Neutrophil (primary cell): Measurements from ENCODE around the gene LDHB.

Source experiments
- H3K27ac ChIP-seq: fragments of 200-600 bp; sonication (generic); 2 replicates; pipeline ENCODE4 v1.5.1; 2016; ENCODE audit warnings: mild to moderate bottlenecking, moderate library complexity
- H3K27me3 ChIP-seq: fragments of 200-600 bp; sonication (generic); 2 replicates; pipeline ENCODE4 v1.6.0; 2016; ENCODE audit warnings: mild to moderate bottlenecking
- H3K36me3 ChIP-seq: fragments of 200-600 bp; sonication (generic); 2 replicates; pipeline ENCODE4 v1.5.1; 2017
- H3K4me1 ChIP-seq, 2 experiments: fragments of 200-600 bp in 1 of 2; sonication (generic) in 1 of 2; 1 replicate in 1 of 2; 2 replicates in 1 of 2; pipeline versions ENCODE4 v1.5.1 to v1.6.1; 2013 to 2016; ENCODE audit warnings: low read depth in 1 of 2, low read length in 1 of 2, mild to moderate bottlenecking in 1 of 2, moderate library complexity in 1 of 2; ENCODE audit not compliant: control insufficient read depth in 1 of 2, insufficient read depth in 1 of 2
- H3K4me3 ChIP-seq, 2 experiments: fragments of 200-600 bp in 1 of 2; sonication (generic) in 1 of 2; 1 replicate in 1 of 2; 2 replicates in 1 of 2; pipeline ENCODE4 v1.5.1; 2013 to 2016; ENCODE audit warnings: low read depth in 1 of 2, low read length in 1 of 2, mild to moderate bottlenecking in 1 of 2, moderate library complexity in 1 of 2
- H3K9me3 ChIP-seq: fragments of 200-600 bp; sonication (generic); 2 replicates; pipeline ENCODE4 v1.5.1; 2016
- CTCF ChIP-seq: fragments of 200-600 bp; sonication (generic); IDR thresholded peaks from 2 replicates; pipeline ENCODE4 v1.5.1; 2016; ENCODE audit warnings: antibody characterized with exemption

The LDHB gene

GRCh38 chr12:21657326-21658077 is at the start of gene LDHB:
LDHB (minus strand) TSS chr12:21657842; CDS start chr12:21654671, 3,171 bp downstream.
- Histone ChIP-seq H3K9me3 (no peaks in the 10 kb centered on the region), H3K27me3 (peaks cover 29% of the 10 kb centered on the region), H3K27ac (no peak within 1 kb of the TSS), H3K36me3 (no peaks in the 10 kb centered on the region), H3K4me1 (peaks cover 13 to 27% of the 10 kb centered on the region in 2 experiments), H3K4me3 (peak within 1 kb of the TSS; percentile 56 to 60)
- no peak for TF ChIP-seq CTCF

GRCh38 chr12:21704847-21705246 is 47.2 kb upstream of the LDHB start:
- no peak for TF ChIP-seq CTCF
- no peak overlapping the region for H3K4me3 ChIP-seq
- H3K4me1 ChIP-seq: no peaks in the 10 kb centered on the region
- H3K27ac ChIP-seq: no peak overlapping the region
- no peaks in the 10 kb centered on the region for H3K36me3 ChIP-seq
- no peaks in the 10 kb centered on the region for H3K9me3 ChIP-seq
- H3K27me3 ChIP-seq: no peaks in the 10 kb centered on the region

GRCh38 chr12:21699851-21700250 is 42.2 kb upstream of the LDHB start:
- no peaks in the 10 kb centered on the region for H3K27me3 ChIP-seq
- H3K36me3 ChIP-seq: no peaks in the 10 kb centered on the region
- TF ChIP-seq CTCF: no peak
- H3K4me3 ChIP-seq: no peak overlapping the region
- peaks cover 7 to 8% of the 10 kb centered on the region in 2 experiments for H3K4me1 ChIP-seq
- no peaks in the 10 kb centered on the region for H3K9me3 ChIP-seq
- no peak overlapping the region for H3K27ac ChIP-seq

GRCh38 chr12:21697904-21698630 is 40.4 kb upstream of the LDHB start:
- Histone ChIP-seq H3K9me3 (no peaks in the 10 kb centered on the region), H3K36me3 (no peaks in the 10 kb centered on the region), H3K27ac (no peak overlapping the region), H3K4me3 (no peak overlapping the region), H3K4me1 (peaks cover 8% of the 10 kb centered on the region in 2 experiments), H3K27me3 (no peaks in the 10 kb centered on the region)
- no peak for TF ChIP-seq CTCF

- no peak overlapping the region for H3K4me3 ChIP-seq
- H3K4me1 ChIP-seq: peaks cover 8% of the 10 kb centered on the region in 2 experiments
- no peaks in the 10 kb centered on the region for H3K27me3 ChIP-seq
- H3K27ac ChIP-seq: no peak overlapping the region
- TF ChIP-seq CTCF: no peak
- no peaks in the 10 kb centered on the region for H3K9me3 ChIP-seq
- no peaks in the 10 kb centered on the region for H3K36me3 ChIP-seq
These were observed 39.0 kb upstream of the LDHB start for GRCh38 chr12:21696625-21697024.
